Neuronal stem cell (in vitro differentiated cells): ENCODE data around the gene NAA30.

Experiments used
- DNase-seq: peaks from one replicate; pipeline ENCODE4 v3.0.0-alpha.2; 2013; ENCODE audit warnings: low spot score
- H2AFZ ChIP-seq: one replicate; pipeline ENCODE4 v1.6.1; 2013; ENCODE audit warnings: mild to moderate bottlenecking, low read length, inconsistent platforms
- H2AK5ac ChIP-seq: 2 replicates; pipeline ENCODE4 v1.6.1; 2013; ENCODE audit warnings: low read depth, mild to moderate bottlenecking, inconsistent platforms, low read length, moderate library complexity, mixed read lengths
- H2BK120ac ChIP-seq: 2 replicates; pipeline ENCODE4 v1.6.1; 2013; ENCODE audit warnings: low read depth, mild to moderate bottlenecking, inconsistent platforms, low read length, moderate library complexity, mixed read lengths
- H2BK12ac ChIP-seq: one replicate; pipeline ENCODE4 v1.6.1; 2013; ENCODE audit warnings: low read length, inconsistent platforms
- H2BK15ac ChIP-seq: 2 replicates; pipeline ENCODE4 v1.6.1; 2013; ENCODE audit warnings: mild to moderate bottlenecking, low read length, inconsistent platforms, mixed read lengths
- H2BK5ac ChIP-seq: one replicate; pipeline ENCODE4 v1.6.1; 2013; ENCODE audit warnings: inconsistent platforms, mild to moderate bottlenecking, low read length, moderate library complexity
- H3K14ac ChIP-seq: one replicate; pipeline ENCODE4 v1.6.1; 2013; ENCODE audit warnings: low read length, inconsistent platforms
- H3K18ac ChIP-seq: 2 replicates; pipeline ENCODE4 v1.6.1; 2013; ENCODE audit warnings: low read length, inconsistent platforms
- H3K23ac ChIP-seq: 2 replicates; pipeline ENCODE4 v1.6.1; 2013; ENCODE audit warnings: low read depth, mild to moderate bottlenecking, mixed read lengths, low read length, inconsistent platforms; ENCODE audit not compliant: poor library complexity
- H3K27ac ChIP-seq: replicated peaks from 3 replicates; pipeline ENCODE4 v1.5.1; 2013; ENCODE audit warnings: low read length, inconsistent platforms
- H3K27me3 ChIP-seq, 3 experiments: 2 replicates each; pipeline ENCODE4 v1.6.1; 2013; ENCODE audit warnings: low read length in 3 of 3, mild to moderate bottlenecking in 2 of 3, inconsistent platforms in 1 of 3, low read depth in 1 of 3, mixed read lengths in 1 of 3, moderate library complexity in 1 of 3; ENCODE audit not compliant: control insufficient read depth in 3 of 3, insufficient read depth in 3 of 3
- H3K36me3 ChIP-seq, 2 donors: replicated peaks in 1 of 2; 2 replicates each; pipeline ENCODE4 v1.6.1; 2013; ENCODE audit warnings: low read length in 2 of 2; ENCODE audit not compliant: control insufficient read depth in 2 of 2, insufficient read depth in 2 of 2
- H3K4ac ChIP-seq: 2 replicates; pipeline ENCODE4 v1.6.1; 2013; ENCODE audit warnings: inconsistent platforms, mild to moderate bottlenecking, low read length, moderate library complexity
- H3K4me1 ChIP-seq, 2 donors: 1 replicate in 1 of 2; 2 replicates in 1 of 2; pipeline ENCODE4 v1.6.1; 2013; ENCODE audit warnings: low read length in 2 of 2, low read depth in 1 of 2; ENCODE audit not compliant: control insufficient read depth in 2 of 2, insufficient read depth in 1 of 2
- H3K4me2 ChIP-seq: one replicate; pipeline ENCODE4 v1.6.1; 2013; ENCODE audit warnings: mild to moderate bottlenecking, low read length, inconsistent platforms; ENCODE audit not compliant: insufficient read depth, poor library complexity, severe bottlenecking
- H3K4me3 ChIP-seq, 2 donors: 2 replicates each; pipeline ENCODE4 v1.5.1; 2013; ENCODE audit warnings: low read length in 2 of 2, mild to moderate bottlenecking in 2 of 2, inconsistent platforms in 1 of 2, moderate library complexity in 1 of 2
- H3K79me1 ChIP-seq: one replicate; pipeline ENCODE4 v1.6.1; 2013; ENCODE audit warnings: low read depth, mild to moderate bottlenecking, inconsistent platforms, low read length, moderate library complexity
- H3K9ac ChIP-seq: one replicate; pipeline ENCODE4 v1.6.1; 2013; ENCODE audit warnings: mild to moderate bottlenecking, low read depth, low read length, inconsistent platforms; ENCODE audit not compliant: poor library complexity
- H3K9me3 ChIP-seq, 2 donors: replicated peaks in 1 of 2; 2 replicates each; pipeline versions ENCODE3 to v1.6.1; 2013; ENCODE audit warnings: low read length in 2 of 2, mild to moderate bottlenecking in 2 of 2, inconsistent platforms in 1 of 2, low read depth in 1 of 2, mixed read lengths in 1 of 2, moderate library complexity in 1 of 2; ENCODE audit not compliant: control insufficient read depth in 2 of 2, insufficient read depth in 1 of 2
- H4K8ac ChIP-seq: one replicate; pipeline ENCODE4 v1.6.1; 2013; ENCODE audit warnings: low read depth, mild to moderate bottlenecking, inconsistent platforms, low read length, moderate library complexity
- H4K91ac ChIP-seq: one replicate; pipeline ENCODE4 v1.6.1; 2013; ENCODE audit warnings: low read length, low read depth, mild to moderate bottlenecking, inconsistent platforms; ENCODE audit not compliant: poor library complexity
- WGBS, 2 donors: extraction: QIAGEN DNeasy Blood & Tissue Kit; methylation state at CpG; one replicate each; pipeline ENCODE4 v1.1.7; 2013; ENCODE audit warnings: missing lambda C conversion rate in 2 of 2, mixed read lengths in 1 of 2; ENCODE audit not compliant: insufficient read length in 2 of 2, insufficient replicate concordance in 1 of 2; ENCODE audit errors: extremely low coverage in 2 of 2; 5-methylcytosine and 5-hydroxymethylcytosine counted together

Gene NAA30

GRCh38 chr14:57413849-57414248, 23.5 kb downstream of the NAA30 start:
- Histone ChIP-seq H3K9ac (no peak overlapping the region), H4K8ac (no peak overlapping the region), H2AFZ (no peak overlapping the region), H2BK120ac (no peak overlapping the region), H2BK5ac (no peak overlapping the region), H3K4ac (no peak overlapping the region), H3K4me3 (no peak overlapping the region), H3K23ac (no peak overlapping the region), H3K14ac (no peak overlapping the region), H3K27me3 (no peaks in the 10 kb centered on the region), H3K27ac (no peak overlapping the region), H3K4me1 (no peaks in the 10 kb centered on the region), H3K18ac (no peak overlapping the region), H2BK15ac (no peak overlapping the region), H3K36me3 (peaks cover 3 to 27% of the 10 kb centered on the region in 2 donors), H4K91ac (no peak overlapping the region), H3K4me2 (no peak overlapping the region), H3K79me1 (no peaks in the 10 kb centered on the region), H2BK12ac (no peak overlapping the region), H3K9me3 (no peaks in the 10 kb centered on the region), H2AK5ac (no peak overlapping the region)
- DNase-seq: no peak
- WGBS, 2 donors: no CpG with 5 or more reads among the region's 2 CpGs

GRCh38 chr14:57417228-57417627, 26.8 kb downstream of the NAA30 start:
- H2BK12ac ChIP-seq: no peak overlapping the region
- H3K4me1 ChIP-seq: no peaks in the 10 kb centered on the region
- no peak overlapping the region for H3K4ac ChIP-seq
- no peak overlapping the region for H4K8ac ChIP-seq
- no peak overlapping the region for H2AK5ac ChIP-seq
- no peak overlapping the region for H3K23ac ChIP-seq
- H3K18ac ChIP-seq: no peak overlapping the region
- H3K27ac ChIP-seq: no peak overlapping the region
- no peak overlapping the region for H3K9ac ChIP-seq
- no peak for DNase-seq
- H2BK120ac ChIP-seq: no peak overlapping the region
- no peak overlapping the region for H2BK15ac ChIP-seq
- H3K4me3 ChIP-seq: no peak overlapping the region
- H3K79me1 ChIP-seq: no peaks in the 10 kb centered on the region
- H3K36me3 ChIP-seq: no peaks in the 10 kb centered on the region
- no peak overlapping the region for H2AFZ ChIP-seq
- no peak overlapping the region for H2BK5ac ChIP-seq
- no peaks in the 10 kb centered on the region for H3K27me3 ChIP-seq
- H4K91ac ChIP-seq: no peak overlapping the region
- no peak overlapping the region for H3K14ac ChIP-seq
- H3K9me3 ChIP-seq: no peaks in the 10 kb centered on the region
- WGBS, 2 donors: no CpG with 5 or more reads among the region's 1 CpG
- no peak overlapping the region for H3K4me2 ChIP-seq

- H3K18ac ChIP-seq: no peak overlapping the region
- no peaks in the 10 kb centered on the region for H3K79me1 ChIP-seq
- no peak overlapping the region for H3K23ac ChIP-seq
- no peak overlapping the region for H2BK5ac ChIP-seq
- H3K9me3 ChIP-seq: no peaks in the 10 kb centered on the region
- no peak overlapping the region for H4K8ac ChIP-seq
- no CpG with 5 or more reads among the region's 4 CpGs for WGBS, 2 donors
- no peak overlapping the region for H3K9ac ChIP-seq
- no peaks in the 10 kb centered on the region for H3K27me3 ChIP-seq
- no peak for DNase-seq
- H2AK5ac ChIP-seq: no peak overlapping the region
- no peak overlapping the region for H3K14ac ChIP-seq
- H2AFZ ChIP-seq: no peak overlapping the region
- no peaks in the 10 kb centered on the region for H3K36me3 ChIP-seq
- no peaks in the 10 kb centered on the region for H3K4me1 ChIP-seq
- no peak overlapping the region for H3K27ac ChIP-seq
- no peak overlapping the region for H3K4me2 ChIP-seq
- H3K4me3 ChIP-seq: no peak overlapping the region
- H3K4ac ChIP-seq: no peak overlapping the region
- H2BK15ac ChIP-seq: no peak overlapping the region
- no peak overlapping the region for H2BK120ac ChIP-seq
- H2BK12ac ChIP-seq: no peak overlapping the region
- H4K91ac ChIP-seq: no peak overlapping the region
Observed at GRCh38 chr14:57418999-57419398, 28.6 kb downstream of the NAA30 start.

GRCh38 chr14:57420033-57420432, 29.6 kb downstream of the NAA30 start:
- Histone ChIP-seq H3K23ac (no peak overlapping the region), H3K27ac (no peak overlapping the region), H3K14ac (no peak overlapping the region), H3K4me1 (no peaks in the 10 kb centered on the region), H3K9me3 (no peaks in the 10 kb centered on the region), H3K27me3 (no peaks in the 10 kb centered on the region), H3K4me2 (no peak overlapping the region), H4K91ac (no peak overlapping the region), H2BK5ac (no peak overlapping the region), H3K9ac (no peak overlapping the region), H2AFZ (no peak overlapping the region), H3K18ac (no peak overlapping the region), H2BK15ac (no peak overlapping the region), H4K8ac (no peak overlapping the region), H3K4ac (no peak overlapping the region), H3K36me3 (no peaks in the 10 kb centered on the region), H3K4me3 (no peak overlapping the region), H2BK120ac (no peak overlapping the region), H2AK5ac (no peak overlapping the region), H3K79me1 (no peaks in the 10 kb centered on the region), H2BK12ac (no peak overlapping the region)
- no CpG with 5 or more reads among the region's 4 CpGs for WGBS, 2 donors
- DNase-seq: no peak
